GM23248 (cell line): ENCODE results near the gene RASA3. TPM values are rescaled to one million over a fixed set of nuclear protein-coding genes. Genes with fewer than 3 reads are reported as not detected.

ENCODE experiments used
- DNase-seq: peaks from one replicate; pipeline ENCODE4 v3.0.0-alpha.2; 2015
- H2AFZ ChIP-seq: fragments of 200-600 bp; sonication (generic); 2 replicates; pipeline ENCODE4 v1.6.1; 2016; ENCODE audit warnings: antibody characterized with exemption
- H3F3A ChIP-seq: fragments of 200-600 bp; sonication (generic); 2 replicates; pipeline ENCODE4 v1.6.1; 2016; ENCODE audit warnings: mild to moderate bottlenecking, antibody characterized with exemption, mixed run types; ENCODE audit not compliant: insufficient read depth
- H3K27ac ChIP-seq: fragments of 200-600 bp; sonication (generic); 2 replicates; pipeline ENCODE4 v1.5.1; 2016; ENCODE audit warnings: mild to moderate bottlenecking
- H3K27me3 ChIP-seq: fragments of 200-600 bp; sonication (generic); replicated peaks from 2 replicates; pipeline ENCODE4 v1.6.1; 2016; ENCODE audit warnings: mild to moderate bottlenecking; ENCODE audit not compliant: insufficient read depth
- H3K36me3 ChIP-seq: fragments of 200-600 bp; sonication (generic); 2 replicates; pipeline ENCODE4 v1.6.1; 2016; ENCODE audit warnings: low read depth, mild to moderate bottlenecking
- H3K4me1 ChIP-seq: fragments of 200-600 bp; sonication (generic); 2 replicates; pipeline ENCODE4 v1.6.1; 2016; ENCODE audit warnings: mild to moderate bottlenecking; ENCODE audit not compliant: insufficient read depth
- H3K4me2 ChIP-seq: fragments of 200-600 bp; sonication (generic); one replicate; pipeline ENCODE4 v1.6.1; 2016; ENCODE audit warnings: mild to moderate bottlenecking; ENCODE audit not compliant: unreplicated experiment
- H3K4me3 ChIP-seq: fragments of 200-600 bp; sonication (generic); 2 replicates; pipeline ENCODE4 v1.5.1; 2016; ENCODE audit warnings: mild to moderate bottlenecking
- H3K79me2 ChIP-seq: fragments of 200-600 bp; sonication (generic); 2 replicates; pipeline ENCODE4 v1.6.1; 2016; ENCODE audit warnings: mild to moderate bottlenecking; ENCODE audit not compliant: insufficient read depth
- H3K9ac ChIP-seq: fragments of 200-600 bp; sonication (generic); 2 replicates; pipeline ENCODE4 v1.6.1; 2016; ENCODE audit warnings: mild to moderate bottlenecking
- H3K9me2 ChIP-seq: fragments of 200-600 bp; sonication (generic); 2 replicates; pipeline ENCODE4 v1.6.1; 2016; ENCODE audit warnings: mixed run types, mild to moderate bottlenecking, moderate library complexity; ENCODE audit not compliant: insufficient read depth
- H3K9me3 ChIP-seq: fragments of 200-600 bp; sonication (generic); one replicate; pipeline ENCODE4 v1.6.1; 2017; ENCODE audit warnings: low read depth
- H4K20me1 ChIP-seq: fragments of 200-600 bp; sonication (generic); 2 replicates; pipeline ENCODE4 v1.6.0; 2016; ENCODE audit not compliant: insufficient read depth
- EZH2 ChIP-seq: fragments of 200-600 bp; sonication (generic); IDR thresholded peaks from 2 replicates; pipeline ENCODE4 v1.6.1; 2018; ENCODE audit warnings: antibody characterized with exemption, mild to moderate bottlenecking; ENCODE audit not compliant: insufficient read depth, poor library complexity, severe bottlenecking
- EZH2phosphoT487 ChIP-seq: fragments of 200-600 bp; sonication (generic); IDR thresholded peaks from 2 replicates; pipeline ENCODE4 v1.6.1; 2018; ENCODE audit warnings: antibody characterized with exemption, moderate library complexity, mild to moderate bottlenecking, low read depth; ENCODE audit not compliant: insufficient read depth
- WGBS, 2 experiments: methylation state at CpG; one replicate each; pipeline ENCODE4 v1.1.6; 2015 to 2017; ENCODE audit warnings: low lambda C conversion rate in 2 of 2, low coverage in 1 of 2; ENCODE audit errors: missing lambda C conversion rate in 2 of 2; 5-methylcytosine and 5-hydroxymethylcytosine counted together
- in situ Hi-C: fragments of 300-500 bp; cut with MboI; formaldehyde crosslinking; loops from 2 replicates; pipeline ENCODE4 v1.15.0; 2020
- polyA plus RNA-seq: library from polyadenylated mRNA; unstranded; fragments of >200 nt; fragmentation: Nextera tagmentation; extraction: Ambion mirVana; gene quantifications from 2 replicates; pipeline ENCODE4 v1.2.1, GENCODE V29; 2016
- total RNA-seq: library from RNA; depleted of rRNA; stranded (reverse); fragments of >200 nt; shearing (Covaris generic); gene quantifications from 2 replicates; pipeline ENCODE4 v1.2.3, GENCODE V29; 2014

Gene RASA3
- total and polyA plus RNA-seq, 2 experiments from 2014 or later = 34.3 to 36.7 TPM

- Histone ChIP-seq H3K4me2 (no peak overlapping the region), H3K9ac (no peak overlapping the region), H3F3A (peaks cover 11% of the 10 kb centered on the region), H2AFZ (no peak overlapping the region), H3K4me1 (peaks cover under 1% of the 10 kb centered on the region; the same call in 1 of the 2 replicates), H3K36me3 (no peaks in the 10 kb centered on the region), H3K4me3 (no peak overlapping the region), H3K27ac (no peak overlapping the region), H4K20me1 (peaks cover 10% of the 10 kb centered on the region; the same call in 1 of the 2 replicates), H3K9me2 (no peaks in the 10 kb centered on the region), H3K9me3 (no peaks in the 10 kb centered on the region), H3K27me3 (no peaks in the 10 kb centered on the region), H3K79me2 (peaks cover 99% of the 10 kb centered on the region)
- in situ Hi-C loops = no loop called here
- no peak for DNase-seq
- TF ChIP-seq EZH2 (no peak), EZH2phosphoT487 (no peak)
Observed at GRCh38 chr13:114093118-114093517, 39.3 kb downstream of the RASA3 start.

DNA sequence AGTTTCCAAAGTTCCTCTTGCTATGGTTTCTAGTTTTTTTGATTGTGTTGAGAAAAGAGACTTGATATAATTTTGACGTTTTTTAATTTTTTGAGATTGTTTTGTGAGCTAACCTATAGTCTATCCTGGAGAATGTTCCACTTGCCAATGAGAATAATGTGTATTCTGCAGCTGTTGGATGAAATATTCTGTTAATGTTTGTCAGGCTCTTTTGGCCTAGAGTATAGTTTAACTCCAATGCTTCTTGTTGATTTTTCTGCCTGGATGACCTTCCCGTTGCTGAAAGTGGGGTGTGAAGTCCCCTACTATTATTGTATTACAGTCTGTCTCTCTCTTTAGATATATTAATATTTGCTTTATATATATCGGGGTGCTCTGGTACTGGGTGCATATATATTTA is 40.0 kb downstream of the RASA3 start:
- Histone ChIP-seq H3K79me2 (peaks cover 99% of the 10 kb centered on the region), H2AFZ (no peak overlapping the region), H3K36me3 (no peaks in the 10 kb centered on the region), H3K4me1 (no peaks in the 10 kb centered on the region), H3K27ac (no peak overlapping the region), H3K4me3 (no peak overlapping the region), H3K27me3 (no peaks in the 10 kb centered on the region), H3K9me2 (no peaks in the 10 kb centered on the region), H3F3A (peaks cover 11% of the 10 kb centered on the region), H3K9ac (no peak overlapping the region), H4K20me1 (peaks cover 10% of the 10 kb centered on the region; the same call in 1 of the 2 replicates), H3K4me2 (no peak overlapping the region), H3K9me3 (no peaks in the 10 kb centered on the region)
- TF ChIP-seq EZH2phosphoT487 (no peak), EZH2 (no peak)
- in situ Hi-C loops = no loop called here
- 96 to 98% methylated on average over 3 of the region's 3 CpGs for WGBS, 2 experiments
- DNase-seq = no peak

GRCh38 chr13:114090476-114090875 is 41.9 kb downstream of the RASA3 start:
- H3K4me1 ChIP-seq = no peaks in the 10 kb centered on the region
- peaks cover 10% of the 10 kb centered on the region; the same call in 1 of the 2 replicates for H4K20me1 ChIP-seq
- DNase-seq = no peak
- TF ChIP-seq EZH2phosphoT487 = no peak
- TF ChIP-seq EZH2 = no peak
- H3K9me2 ChIP-seq = no peaks in the 10 kb centered on the region
- no peaks in the 10 kb centered on the region for H3K36me3 ChIP-seq
- WGBS, 2 experiments = 89 to 90% methylated on average over 11 of the region's 11 CpGs
- no peak overlapping the region for H3K27ac ChIP-seq
- H2AFZ ChIP-seq = no peak overlapping the region
- in situ Hi-C loops = no loop called here
- no peaks in the 10 kb centered on the region for H3K27me3 ChIP-seq
- no peak overlapping the region for H3K4me2 ChIP-seq
- H3K9ac ChIP-seq = no peak overlapping the region
- no peaks in the 10 kb centered on the region for H3K9me3 ChIP-seq
- H3K79me2 ChIP-seq = peaks cover 84% of the 10 kb centered on the region
- H3K4me3 ChIP-seq = no peak overlapping the region
- peaks cover 11% of the 10 kb centered on the region for H3F3A ChIP-seq

DNA sequence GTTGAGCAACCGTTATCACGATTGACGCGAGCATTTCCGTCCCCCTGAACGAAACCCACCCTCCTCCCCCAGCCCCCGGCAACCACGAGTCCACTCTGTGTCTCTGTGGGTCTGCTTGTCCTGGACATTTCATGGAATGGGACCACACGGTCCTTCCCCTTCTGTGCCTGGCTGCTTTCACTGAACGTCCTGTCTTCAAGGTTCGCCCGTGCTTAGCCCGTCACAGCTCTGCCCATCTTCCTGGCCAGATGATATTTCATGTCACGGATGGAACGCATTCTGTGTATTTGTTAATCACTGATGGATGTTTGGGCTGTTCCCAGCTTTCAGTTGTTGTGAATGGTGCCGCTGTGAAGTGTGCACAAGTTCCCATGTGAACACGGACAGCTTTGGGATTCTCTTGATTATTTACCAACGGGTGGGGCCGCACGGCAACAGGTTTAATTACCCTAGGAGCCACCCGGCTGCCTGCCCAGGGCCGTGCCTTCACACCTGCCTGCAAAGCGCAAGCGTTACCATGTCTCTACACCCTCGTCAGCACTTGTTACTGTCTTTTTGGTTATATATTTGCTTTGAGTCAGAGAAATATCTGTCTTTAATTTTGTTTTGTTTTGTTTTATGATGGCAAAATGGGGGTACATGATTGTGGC is 42.5 kb downstream of the RASA3 start:
- H3F3A ChIP-seq = peaks cover 11% of the 10 kb centered on the region
- no peak overlapping the region for H3K9ac ChIP-seq
- 94 to 95% methylated on average over 20 to 25 of the region's 25 CpGs for WGBS, 2 experiments
- H3K27ac ChIP-seq = no peak overlapping the region
- DNase-seq = no peak
- H3K4me3 ChIP-seq = no peak overlapping the region
- H3K4me1 ChIP-seq = no peaks in the 10 kb centered on the region
- H3K79me2 ChIP-seq = peaks cover 78% of the 10 kb centered on the region
- no peaks in the 10 kb centered on the region for H3K36me3 ChIP-seq
- H4K20me1 ChIP-seq = peaks cover 10% of the 10 kb centered on the region; the same call in 1 of the 2 replicates
- H2AFZ ChIP-seq = no peak overlapping the region
- in situ Hi-C loops = no loop called here
- H3K9me2 ChIP-seq = no peaks in the 10 kb centered on the region
- TF ChIP-seq EZH2 (no peak), EZH2phosphoT487 (no peak)
- no peaks in the 10 kb centered on the region for H3K27me3 ChIP-seq
- H3K4me2 ChIP-seq = no peak overlapping the region
- H3K9me3 ChIP-seq = no peaks in the 10 kb centered on the region

DNA sequence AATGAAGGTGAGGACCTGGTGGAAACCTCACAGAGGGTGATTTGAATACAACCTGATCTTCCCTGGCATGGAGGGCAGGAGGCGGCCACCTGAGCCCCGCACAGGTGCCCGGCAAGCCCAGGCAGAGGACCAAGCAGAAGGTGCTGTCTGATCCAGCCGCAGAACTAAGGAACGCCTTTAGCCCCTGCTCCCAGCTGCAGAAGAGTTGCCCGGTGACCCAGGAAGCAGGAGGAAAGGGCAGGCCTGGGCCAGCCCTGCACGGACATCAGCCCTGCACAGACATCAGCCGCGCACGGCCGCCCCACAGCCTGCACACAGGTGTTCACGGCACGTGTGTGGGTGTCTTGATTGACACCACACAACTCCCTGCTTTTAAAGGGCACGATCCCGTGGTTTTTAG is 43.1 kb downstream of the RASA3 start:
- H3K4me1 ChIP-seq = no peaks in the 10 kb centered on the region
- H3F3A ChIP-seq = peaks cover 10% of the 10 kb centered on the region
- no peaks in the 10 kb centered on the region for H3K9me3 ChIP-seq
- H3K36me3 ChIP-seq = no peaks in the 10 kb centered on the region
- in situ Hi-C loops = no loop called here
- TF ChIP-seq EZH2 (no peak), EZH2phosphoT487 (no peak)
- DNase-seq = no peak
- H3K27ac ChIP-seq = no peak overlapping the region
- no peak overlapping the region for H3K4me2 ChIP-seq
- H4K20me1 ChIP-seq = peaks cover 10% of the 10 kb centered on the region; the same call in 1 of the 2 replicates
- 96 to 100% methylated on average over 15 of the region's 15 CpGs for WGBS, 2 experiments
- H3K4me3 ChIP-seq = no peak overlapping the region
- H3K27me3 ChIP-seq = no peaks in the 10 kb centered on the region
- no peaks in the 10 kb centered on the region for H3K9me2 ChIP-seq
- no peak overlapping the region for H3K9ac ChIP-seq
- H2AFZ ChIP-seq = no peak overlapping the region
- peaks cover 73% of the 10 kb centered on the region for H3K79me2 ChIP-seq
